ENCODE measurements around the gene C1orf50.

GRCh38 chr1:42737257-42737656, 29.8 kb upstream of the C1orf50 start:
- TF ChIP-seq EZH2 (IDR thresholded peaks at IDR 0.05; ENCODE audit: low read length, unreplicated experiment) (no peak), CTCF (conservative IDR thresholded peaks at IDR 0.05; ENCODE audit: low read depth, low read length) (no peak; the same call in 1 of the 2 replicates)

All from PC-3 (cell line).